HG02763 (cell line): ENCODE results near the gene E2F1.

Experiments
- ATAC-seq: cut with Tn5 transposase; IDR thresholded peaks from one replicate; pipeline ENCODE4 v1.9.1; 2021; ENCODE audit warnings: mild to moderate bottlenecking, moderate library complexity; ENCODE audit not compliant: unreplicated experiment

E2F1 gene

DNA sequence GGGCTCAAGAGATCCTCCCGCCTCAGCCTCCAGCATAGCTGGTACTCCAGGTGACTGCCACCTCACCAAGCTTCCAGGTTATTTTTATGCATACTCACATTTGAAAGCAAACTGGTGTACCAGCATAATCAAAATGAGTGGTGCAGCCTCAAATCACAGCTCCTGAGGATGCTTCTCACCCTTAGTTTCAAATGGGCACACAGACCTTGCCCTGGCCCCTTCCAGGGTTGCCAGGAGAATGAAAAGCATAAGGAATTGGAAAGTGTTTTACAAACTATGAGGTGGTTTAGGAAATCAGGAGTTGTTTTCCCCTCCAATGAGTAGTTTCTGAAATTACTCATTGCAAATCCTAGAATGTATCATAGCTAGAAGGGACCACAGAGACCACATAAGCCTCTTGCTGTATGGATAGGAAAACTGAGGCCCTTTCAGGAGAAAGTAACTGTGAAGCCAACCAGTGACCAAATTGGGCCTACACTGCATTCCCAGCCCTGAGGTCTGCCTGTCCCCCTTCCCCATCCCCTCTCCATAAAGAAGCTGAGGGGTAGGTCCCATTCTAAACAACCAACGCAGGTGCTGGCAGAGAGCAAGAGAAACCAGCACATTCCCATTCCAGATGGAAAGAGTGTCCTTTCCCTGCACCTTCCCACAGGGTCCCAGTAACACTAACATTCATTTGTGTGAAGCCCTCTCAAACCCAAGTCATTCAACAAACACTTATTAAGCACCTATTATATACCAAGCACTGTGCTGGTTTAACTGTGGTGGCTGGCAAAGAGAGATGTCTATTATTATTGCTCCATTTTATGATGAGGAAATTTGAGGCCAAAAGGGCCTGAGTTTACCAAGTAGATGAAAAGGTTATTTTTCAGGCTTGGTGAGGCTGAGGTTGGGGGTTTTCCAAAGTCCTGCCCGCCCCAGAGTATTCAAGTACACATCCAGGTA lies 2.1 kb upstream of the E2F1 start:
- ATAC-seq: no peak

DNA sequence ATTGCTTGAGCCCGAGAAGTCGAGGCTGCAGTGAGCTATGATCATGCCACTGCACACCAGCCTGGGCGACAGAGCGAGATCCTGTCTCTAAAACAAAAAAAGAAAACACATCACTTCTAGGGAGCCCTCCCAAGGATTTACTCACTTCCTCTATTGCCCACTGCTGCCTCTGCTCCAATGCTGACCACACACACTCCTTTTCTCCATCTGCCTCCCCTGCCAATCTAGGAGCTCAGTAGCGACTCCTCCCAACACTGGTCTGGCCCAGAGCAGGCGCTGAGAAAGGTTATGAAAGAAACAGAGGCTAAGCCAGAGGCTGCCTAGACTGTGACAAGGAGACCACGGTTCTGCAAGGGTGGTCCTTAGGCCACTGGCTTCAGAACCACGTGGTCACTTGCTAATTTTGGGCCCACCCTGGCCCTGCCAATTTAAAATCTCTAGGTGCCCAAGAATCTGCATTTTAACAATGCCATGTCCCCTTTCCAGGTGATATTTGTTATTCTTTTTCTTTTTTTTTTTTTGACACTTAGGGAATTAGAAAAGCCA lies 1.3 kb upstream of the E2F1 start:
- no peak for ATAC-seq

DNA sequence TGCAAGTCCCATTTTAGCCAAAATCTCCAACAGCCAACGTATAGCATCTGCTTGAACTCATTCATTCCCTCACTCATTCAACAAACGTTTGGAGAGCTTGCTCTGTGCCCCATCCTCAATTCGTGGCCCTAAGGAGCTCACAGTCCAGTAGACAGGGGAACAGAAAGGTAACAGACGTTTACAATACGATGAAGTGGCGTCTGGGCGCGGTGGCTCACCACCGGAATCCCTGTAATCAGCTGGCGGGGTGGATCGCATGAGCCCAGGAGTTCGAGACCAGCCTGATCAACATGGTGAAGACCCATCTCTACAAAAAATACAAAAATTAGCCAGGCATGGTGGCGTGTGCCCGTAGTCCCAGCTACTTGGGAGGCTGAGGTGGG lies 790 bp upstream of the E2F1 start:
- no peak for ATAC-seq

DNA sequence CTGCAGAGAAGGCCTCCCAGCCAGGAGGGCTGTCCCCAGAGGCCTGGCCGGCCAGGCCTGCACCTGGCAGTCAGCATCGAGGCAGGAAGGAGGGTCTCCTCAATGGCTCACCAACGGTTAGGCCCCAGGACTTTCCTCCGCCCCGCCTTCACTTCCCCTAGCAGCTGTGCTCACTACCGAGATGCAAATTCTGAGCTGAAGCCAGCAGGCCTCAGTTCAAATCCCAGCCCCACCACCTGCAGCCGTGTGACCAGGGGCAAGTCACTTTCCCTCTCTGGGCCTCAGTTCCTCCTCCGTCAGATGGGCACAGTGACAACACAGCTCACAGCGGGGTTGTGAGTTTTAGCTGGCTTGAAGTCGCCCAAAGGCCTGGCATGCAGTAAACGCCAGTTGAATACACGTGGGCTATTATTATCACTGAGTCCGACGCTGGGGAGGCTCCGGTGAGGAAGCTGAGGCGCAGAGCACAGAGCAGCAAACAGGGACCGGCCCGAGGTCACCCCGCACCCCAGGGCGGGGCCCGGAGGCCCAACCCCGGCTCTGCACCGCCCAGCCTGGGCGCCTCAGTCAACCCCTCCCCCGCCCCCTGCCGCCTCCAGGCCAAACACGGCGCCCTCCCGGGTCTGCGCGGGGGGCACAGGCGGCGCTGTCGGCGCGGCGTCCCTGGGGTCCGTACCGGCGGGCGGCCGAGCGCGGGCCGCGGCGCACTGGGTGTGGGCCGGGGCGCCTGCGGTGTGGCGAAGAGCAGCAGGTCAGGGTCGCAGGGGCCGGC lies 671 bp downstream of the E2F1 start:
- ATAC-seq: peak; percentile 27

DNA sequence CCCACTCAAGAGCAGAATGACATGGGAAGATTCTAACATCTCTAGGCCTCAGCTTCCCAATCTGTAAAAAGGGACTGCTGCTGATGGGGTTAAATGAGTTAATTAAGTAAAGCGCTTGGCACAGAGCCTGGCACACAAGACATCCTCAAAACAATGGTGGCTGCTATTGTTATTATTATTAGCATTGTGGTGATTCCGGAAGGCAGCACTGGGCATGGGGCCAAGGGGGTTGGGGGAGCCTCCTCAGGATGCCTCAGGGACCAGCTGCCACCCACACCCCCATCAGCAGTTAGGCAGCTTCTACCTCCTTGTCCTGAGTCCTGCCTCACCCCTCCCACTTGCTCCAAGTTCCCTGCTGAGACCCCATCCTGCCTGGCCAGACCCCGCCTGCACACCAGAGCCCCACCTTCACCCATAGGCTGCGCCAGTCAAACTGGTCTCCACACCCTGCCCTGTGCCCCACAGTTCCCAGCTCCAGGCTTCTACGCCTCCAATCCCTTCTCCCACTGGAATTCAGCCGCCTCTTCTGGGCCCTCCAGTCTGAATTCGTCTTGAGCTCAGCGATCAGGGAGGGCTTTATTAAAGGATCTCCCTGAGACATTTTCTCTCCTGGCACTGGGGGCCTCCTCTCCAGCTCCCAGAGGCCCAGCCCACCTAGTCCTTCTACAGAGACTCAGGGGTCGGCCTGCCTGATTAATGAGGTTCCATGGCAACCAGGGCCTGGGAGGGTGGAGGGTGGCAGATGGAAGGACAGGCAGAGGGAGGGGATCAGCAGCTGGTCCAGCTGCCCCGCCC lies 1.5 kb downstream of the E2F1 start:
- no peak for ATAC-seq

DNA sequence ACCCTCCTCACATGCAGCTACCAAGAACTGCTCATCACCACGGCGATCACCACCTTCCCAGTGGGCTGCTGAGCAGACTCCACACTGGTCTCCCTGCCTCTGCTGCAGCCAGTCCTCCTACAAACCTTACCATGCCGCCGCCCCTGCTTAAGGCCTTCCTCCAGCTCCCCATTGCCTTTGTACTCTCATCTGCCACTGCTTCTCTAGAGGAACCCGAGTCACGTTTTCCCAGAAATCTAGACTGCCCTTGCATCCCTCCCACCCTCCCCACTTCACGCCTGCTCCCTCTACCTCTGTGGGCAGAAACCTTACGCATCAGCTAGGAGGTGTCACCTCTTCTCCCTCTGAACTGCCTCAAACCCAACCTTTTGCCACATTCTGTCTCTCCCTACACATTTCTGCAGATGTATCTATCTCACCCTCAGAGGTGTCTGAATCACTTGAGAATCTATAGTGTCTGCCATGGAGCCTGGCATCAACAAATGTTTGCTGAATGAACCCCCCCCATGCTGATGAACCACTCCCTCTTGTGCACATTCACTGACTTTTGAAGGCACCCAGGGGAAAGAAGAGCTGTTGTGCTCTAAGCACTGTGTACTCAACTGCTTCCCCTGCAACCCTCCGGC lies 4.3 kb downstream of the E2F1 start:
- ATAC-seq: no peak

DNA sequence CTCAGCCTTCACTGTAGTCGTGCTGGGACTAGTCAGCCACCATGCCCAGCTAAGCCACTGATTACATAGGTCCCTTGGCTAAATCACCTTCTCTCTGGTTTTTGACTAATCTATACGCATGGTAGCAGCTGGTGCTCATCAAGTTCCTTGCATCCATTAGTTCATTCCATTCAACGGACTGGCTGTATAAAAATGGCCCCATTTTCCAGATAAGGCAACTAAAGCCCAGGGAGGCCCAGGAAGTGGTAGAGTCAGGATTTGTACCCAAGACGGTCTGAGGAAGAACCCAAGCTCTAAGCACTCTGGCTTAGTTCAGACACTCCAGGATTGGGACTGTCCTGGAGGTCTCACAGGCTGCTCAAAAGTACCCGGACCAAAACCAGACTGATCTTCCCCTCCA lies 4.9 kb downstream of the E2F1 start:
- no peak for ATAC-seq

DNA sequence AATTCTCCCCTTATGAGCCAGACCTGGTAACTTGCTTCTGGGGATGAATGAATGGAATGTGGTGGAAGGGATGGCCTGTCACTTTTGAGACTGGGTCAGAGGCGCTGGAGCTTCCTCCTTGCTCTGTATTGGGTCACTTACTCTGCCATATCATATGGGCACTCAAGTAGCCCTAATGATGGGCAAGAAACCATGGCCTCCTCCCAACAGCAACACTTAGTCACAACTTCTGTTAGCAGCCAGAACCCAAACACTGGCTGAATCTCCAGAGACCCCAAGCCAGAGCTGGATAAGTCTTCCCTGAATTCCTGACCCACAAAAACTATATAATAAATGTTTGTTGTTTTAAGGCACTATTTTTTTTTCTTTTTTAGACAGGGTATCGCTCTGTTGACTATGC lies 5.5 kb downstream of the E2F1 start:
- no peak for ATAC-seq

DNA sequence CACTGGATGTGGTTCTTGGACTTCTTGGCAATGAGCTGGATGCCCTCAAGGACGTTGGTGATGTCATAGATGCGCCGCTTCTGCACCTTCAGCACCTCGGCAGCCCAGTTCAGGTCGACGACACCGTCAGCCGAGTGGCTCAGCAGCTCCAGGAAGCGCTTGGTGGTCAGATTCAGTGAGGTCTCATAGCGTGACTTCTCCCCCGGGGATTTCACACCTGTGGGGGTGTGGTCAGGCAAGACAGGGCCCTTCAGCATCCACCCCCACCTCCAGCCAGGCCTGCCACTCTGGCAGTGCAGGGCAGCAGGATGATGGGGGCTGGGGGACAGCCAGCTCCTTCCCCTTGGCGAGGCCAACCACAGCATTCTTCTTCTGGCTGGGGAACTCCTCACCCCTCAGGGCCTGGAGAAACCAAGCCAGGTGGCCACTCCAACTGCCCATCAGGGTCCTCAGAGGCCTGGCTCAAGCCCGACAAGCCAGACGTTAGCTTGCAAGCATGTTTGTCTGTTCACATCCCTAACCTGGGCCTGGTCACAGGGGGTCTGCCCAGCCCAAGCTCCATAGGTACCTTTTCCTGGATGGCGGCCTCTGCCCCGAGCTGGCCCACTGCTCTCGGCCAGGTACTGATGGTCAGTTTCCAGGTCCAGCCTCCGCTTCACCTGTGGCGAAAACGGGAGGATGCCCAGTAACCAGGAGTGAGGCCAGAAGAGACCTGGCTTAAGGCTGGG lies 6.3 kb downstream of the E2F1 start:
- ATAC-seq: peak; percentile 49

DNA sequence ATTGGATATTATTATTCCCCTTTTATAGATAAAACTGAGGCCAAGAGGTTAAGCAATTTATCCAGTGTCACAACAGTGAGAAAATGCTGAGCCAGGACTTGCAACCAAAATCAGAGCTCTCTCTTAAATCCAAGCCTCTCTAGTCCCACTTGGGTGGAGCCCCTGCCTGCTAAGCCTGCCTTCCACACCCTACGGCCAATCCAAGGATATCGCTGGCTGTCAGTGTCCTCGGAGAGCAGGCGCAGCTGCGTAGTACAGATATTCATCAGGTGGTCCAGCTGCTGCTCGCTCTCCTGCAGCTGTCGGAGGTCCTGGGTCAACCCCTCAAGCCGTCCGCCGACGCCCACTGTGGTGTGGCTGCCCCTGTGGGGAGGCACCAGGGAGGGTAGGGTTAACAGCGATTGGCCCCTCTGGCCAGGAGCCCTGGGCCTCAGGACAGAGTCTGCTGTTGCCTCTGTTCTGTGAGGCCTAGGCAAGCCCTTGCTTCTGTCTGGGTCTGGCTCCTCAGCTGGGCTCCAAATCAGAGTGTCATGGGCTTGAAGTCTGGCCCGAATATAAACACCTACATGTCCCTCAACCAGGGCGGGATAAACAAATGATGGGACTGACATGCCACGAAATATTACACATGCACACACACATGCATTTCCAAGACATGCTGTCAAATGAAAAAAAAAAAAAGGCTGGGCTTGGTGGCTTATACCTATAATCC lies 8.0 kb downstream of the E2F1 start:
- ATAC-seq: no peak

DNA sequence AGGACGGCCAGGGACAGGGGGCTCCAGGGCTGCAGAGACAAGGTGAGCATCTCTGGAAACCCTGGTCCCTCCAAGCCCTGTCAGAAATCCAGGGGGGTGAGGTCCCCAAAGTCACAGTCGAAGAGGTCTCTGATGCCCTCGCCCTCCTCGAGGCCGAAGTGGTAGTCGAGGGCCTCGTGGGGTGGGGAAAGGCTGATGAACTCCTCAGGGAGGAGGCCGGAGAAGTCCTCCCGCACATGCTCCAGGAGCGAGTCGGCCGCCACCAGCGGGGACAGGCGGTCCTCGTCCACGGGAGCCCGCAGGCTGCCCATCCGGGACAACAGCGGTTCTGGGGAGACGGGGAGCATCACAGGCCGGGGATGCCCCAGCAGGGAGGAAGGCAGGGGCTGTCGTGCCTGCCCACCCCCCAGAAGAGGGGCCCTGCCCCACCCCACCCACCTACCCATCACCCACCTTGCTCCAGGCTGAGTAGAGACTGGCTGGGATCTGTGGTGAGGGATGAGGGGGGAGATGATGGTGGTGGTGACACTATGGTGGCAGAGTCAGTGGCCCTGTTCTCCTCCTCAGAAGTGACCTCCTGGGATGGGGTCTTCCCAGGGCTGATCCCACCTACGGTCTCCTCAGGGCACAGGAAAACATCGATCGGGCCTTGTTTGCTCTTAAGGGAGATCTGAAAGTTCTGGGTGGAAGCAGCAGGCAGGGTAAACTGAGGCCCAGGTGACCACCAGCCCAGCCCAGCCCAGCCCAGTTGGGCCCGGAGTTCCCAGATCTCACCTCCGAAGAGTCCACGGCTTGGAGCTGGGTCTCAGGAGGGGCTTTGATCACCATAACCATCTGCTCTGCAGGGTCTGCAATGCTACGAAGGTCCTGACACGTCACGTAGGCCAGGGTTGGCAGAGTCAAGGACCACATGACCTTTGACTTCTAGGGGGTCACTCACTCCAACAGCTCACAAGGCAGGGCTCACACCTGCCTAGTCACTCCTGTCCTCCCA lies 9.2 kb downstream of the E2F1 start:
- no peak for ATAC-seq

DNA sequence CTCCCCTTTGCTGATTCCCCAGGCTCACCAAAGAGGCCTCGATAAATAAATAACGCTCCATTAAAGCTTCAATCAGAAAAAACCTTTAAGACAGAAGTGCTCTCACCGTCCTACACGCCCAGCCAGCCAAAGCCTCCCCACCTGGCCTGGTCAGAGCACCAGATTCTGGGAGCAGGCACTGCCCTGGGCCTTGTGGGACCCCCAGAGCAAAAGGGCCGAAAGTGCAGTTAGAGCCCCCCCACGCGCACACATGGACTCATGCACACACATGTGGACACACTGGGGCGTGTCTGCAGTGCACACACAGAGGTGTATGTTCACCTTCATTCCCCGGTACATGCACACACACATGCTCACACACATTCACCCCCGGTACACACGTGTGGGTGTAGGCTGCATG lies 10.1 kb downstream of the E2F1 start:
- ATAC-seq: no peak

DNA sequence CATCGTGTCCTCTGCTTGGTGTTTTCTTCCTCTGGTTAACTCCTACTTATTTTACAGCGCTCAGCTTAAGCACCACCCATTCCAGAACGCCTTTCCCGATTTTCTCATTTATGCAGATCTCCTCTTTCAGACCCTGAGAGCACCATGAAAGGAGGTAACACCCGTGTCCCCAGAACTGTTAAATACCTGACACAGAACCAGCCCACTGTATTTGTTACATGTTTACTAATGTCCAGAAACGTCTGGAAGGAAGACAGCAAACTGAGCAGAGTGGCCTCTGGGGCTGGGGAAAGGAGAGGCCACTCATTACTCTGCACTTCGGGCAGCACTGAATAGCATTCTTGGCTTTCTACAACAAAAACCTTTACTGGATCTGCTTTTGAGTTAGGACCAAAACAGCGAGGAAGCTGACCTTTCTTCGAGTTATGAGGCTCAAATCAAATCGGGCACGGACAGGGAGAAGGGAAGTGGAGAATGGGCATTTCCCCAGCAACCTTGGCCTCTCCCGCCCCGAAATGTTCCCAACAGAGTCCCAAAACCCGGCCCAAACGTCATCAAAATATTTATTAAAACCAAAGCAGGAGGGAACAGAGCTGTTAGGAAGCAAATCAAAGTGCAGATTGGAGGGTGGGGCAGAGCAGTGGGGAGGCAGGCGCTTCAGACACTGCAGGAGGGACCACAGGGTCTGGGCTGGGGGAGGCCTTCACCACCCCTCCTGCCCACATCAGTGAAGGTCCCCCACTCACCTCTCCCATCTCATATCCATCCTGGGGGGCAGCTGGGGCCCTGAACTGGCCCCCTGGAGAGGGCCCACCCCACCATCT lies 10.8 kb downstream of the E2F1 start:
- no peak for ATAC-seq

DNA sequence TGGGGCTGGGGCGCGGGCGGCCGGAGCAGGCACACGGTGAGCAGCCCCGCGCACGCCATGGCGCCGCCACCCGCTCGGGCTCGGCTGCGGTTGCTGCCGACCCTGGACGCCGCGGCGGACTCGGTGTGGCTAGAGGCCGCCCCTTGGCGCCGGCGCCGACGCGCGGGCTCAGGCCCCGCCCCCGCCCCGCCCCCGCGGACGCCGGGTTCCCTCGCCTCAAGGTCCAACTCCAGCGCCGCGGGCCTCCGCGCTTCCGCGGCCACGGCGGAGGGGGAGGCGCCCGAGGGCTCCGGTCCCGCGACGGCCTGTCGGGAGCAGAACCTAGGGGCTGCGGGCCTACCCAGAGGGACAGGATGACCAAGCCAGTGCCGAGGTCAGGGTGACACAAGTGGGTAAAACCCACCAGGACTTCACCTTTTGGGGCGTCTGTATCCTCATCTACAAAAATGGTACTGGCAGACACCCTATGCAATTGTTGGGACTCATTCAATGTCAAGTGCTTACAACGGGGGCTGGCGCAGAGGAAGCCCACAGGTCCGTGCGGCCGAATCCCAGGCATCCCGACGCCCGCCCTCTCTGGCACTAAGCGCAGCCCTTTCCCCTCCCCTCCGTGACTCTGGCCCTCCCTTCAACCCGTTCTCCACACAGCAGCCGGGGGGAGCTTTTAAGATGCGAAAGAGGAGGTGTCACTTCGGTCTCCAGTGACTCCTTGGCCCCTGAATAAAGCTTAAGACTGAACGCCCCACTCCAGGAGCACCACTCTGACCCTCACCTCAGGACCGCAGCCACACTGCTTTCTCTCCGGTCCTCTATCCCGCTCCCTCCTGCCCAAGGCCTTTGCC lies 11.7 kb downstream of the E2F1 start, which contains the start of gene NECAB3:
NECAB3 (minus strand) TSS at position 135 of the 842 bp plus-strand sequence; CDS start at position 59, 76 bp downstream.
- peak; percentile 73 for ATAC-seq

DNA sequence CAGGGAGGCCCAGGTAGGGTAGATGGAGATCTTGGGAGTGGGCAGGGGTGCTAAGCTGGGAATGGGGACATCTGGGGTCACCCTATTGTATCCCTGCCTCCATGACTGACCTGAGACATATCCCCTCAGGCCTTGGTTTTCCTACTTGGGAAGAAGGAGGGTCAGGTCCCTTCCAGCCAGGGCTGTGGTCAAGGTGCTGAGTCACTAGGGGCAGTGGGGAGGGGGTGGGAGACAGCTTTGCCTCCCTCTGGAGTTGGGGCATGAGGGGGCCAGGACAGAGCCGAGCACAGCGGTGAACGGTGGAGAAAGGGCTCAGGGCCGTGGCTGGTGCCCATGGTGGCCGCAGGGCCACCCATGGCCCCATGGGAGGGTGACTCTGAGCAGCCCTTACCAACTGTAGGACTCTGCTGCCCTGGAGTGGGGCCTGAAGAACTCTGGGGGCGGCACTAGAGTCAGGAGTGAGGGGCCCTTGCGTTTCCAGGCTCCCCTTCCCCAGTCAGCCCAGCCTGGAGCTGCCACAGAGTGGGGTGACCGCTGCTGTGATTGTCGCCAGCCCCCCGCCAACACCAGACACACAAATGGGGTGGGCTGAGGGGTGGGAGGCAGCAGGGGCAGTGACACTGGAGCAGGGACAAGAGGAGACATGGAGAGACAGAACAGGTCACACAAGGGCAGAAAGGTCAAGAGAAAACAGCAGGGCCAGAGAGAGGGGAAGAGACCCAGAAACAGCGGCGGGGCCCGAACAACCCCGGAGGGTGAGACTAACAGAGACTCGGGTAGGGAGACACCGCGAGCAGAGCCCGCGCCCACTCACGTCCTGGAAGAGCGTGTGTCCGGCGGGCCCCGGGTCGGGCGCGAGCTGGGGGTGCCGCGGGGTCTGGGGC lies 12.5 kb downstream of the E2F1 start:
- no peak for ATAC-seq
